Stimulated activated CD8-positive, alpha-beta memory T cell treated with anti-CD3 and anti-CD28 coated beads, Interleukin-12 subunit alpha, Interleukin-12 subunit beta, amount 100 ng/mL, for 1 hour (primary cell): Measurements from ENCODE around the gene CAVIN1.
"Not testable (repeated sequence)": the region's sequence is repeated elsewhere in the genome, so short reads cannot be mapped to it uniquely, and the experiment has no call there.

Source experiments
- DNase-seq: peaks from one replicate; pipeline ENCODE4 v3.0.0-alpha.2; 2020; ENCODE audit warnings: low read depth

The CAVIN1 gene, protein sequence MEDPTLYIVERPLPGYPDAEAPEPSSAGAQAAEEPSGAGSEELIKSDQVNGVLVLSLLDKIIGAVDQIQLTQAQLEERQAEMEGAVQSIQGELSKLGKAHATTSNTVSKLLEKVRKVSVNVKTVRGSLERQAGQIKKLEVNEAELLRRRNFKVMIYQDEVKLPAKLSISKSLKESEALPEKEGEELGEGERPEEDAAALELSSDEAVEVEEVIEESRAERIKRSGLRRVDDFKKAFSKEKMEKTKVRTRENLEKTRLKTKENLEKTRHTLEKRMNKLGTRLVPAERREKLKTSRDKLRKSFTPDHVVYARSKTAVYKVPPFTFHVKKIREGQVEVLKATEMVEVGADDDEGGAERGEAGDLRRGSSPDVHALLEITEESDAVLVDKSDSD

GRCh38 chr17:42422958-42423712 is at the start of gene CAVIN1:
CAVIN1 (minus strand) TSS chr17:42423256; CDS start chr17:42423097, 159 bp downstream.
- no peak for DNase-seq

GRCh38 chr17:42467889-42468288 is 44.8 kb upstream of the CAVIN1 start:
- DNase-seq, result no peak

GRCh38 chr17:42463976-42464400 is 40.9 kb upstream of the CAVIN1 start:
- DNase-seq, result no peak

- DNase-seq, result no peak
Observed at GRCh38 chr17:42460371-42460770, 37.3 kb upstream of the CAVIN1 start.

GRCh38 chr17:42459801-42460281 is 36.8 kb upstream of the CAVIN1 start:
- no peak for DNase-seq

- DNase-seq, result no peak
Observed at GRCh38 chr17:42459256-42459800, 36.3 kb upstream of the CAVIN1 start.

DNA sequence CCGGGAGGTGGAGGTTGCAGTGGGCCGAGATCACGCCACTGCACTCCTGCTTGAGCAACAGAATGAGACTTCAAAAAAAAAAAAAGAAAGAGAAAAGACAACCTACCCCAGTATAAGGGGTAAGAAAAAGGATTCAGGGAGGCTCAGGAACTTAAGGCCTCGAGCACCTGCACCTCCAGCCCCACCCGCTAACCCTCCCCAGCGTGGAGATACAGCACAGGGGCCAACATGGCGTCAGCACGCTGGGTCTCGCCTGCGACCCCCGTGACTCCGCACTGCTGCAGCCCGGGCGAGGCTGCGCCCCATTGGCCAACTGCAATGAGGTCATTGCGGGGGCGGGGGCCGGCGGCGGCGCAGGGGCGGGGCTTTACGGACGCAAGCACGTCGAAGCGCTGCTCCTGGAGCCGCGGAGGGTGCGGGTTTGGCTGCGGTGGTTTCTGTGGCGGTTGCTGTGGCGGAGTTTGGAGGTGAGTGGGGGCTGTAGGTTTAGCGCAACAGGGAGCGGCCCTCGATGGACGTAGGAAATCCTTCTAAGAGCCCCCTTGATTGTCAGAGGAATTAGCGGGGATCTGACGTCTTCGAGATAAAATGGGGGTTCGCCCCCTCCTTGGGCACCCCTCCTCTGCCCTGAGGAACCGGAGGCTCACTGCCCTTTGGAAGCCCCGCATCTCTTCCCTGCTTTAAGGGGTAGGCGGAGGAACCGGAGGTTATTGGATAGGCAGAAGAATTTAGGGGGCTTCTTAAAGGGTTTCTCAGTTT is 35.6 kb upstream of the CAVIN1 start, which contains the start of gene ATP6V0A1:
Gene ATP6V0A1 (plus strand): TSS at position 382 of the 759 bp plus-strand sequence. CDS start 2,017 bp downstream, outside the sequence.
- DNase-seq, result peak; percentile 72

DNA sequence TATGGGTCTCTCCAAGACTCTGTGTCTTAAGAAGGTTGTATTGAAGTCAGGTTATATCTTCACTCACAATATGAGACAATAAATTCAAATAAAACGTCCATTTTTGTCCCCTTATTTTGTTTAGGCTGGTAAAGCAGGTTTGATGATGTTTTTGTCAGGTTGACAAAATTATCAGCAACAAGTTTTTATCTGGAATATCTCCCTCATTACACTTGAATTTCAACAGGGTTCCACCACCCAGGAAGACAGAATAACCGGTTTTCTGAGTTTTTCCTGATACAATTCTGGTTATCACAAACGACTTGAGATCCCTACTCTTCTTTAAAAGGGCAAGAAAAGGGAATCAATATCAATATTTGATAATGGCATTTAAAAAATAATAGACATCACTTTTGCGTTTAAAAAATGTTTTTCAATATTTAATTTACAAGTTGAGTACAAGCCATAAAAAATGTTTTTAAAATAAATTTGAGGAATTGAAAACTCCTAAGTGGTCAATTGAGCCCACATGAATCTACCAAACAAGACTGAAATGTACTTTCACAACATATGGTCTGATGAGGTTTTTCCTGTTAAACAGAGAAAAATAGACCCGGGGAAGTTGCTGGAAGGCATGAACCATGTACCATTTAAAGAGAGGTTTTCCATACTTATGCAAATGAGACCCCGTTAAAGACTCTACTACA is 34.2 kb upstream of the CAVIN1 start:
- no peak for DNase-seq

DNA sequence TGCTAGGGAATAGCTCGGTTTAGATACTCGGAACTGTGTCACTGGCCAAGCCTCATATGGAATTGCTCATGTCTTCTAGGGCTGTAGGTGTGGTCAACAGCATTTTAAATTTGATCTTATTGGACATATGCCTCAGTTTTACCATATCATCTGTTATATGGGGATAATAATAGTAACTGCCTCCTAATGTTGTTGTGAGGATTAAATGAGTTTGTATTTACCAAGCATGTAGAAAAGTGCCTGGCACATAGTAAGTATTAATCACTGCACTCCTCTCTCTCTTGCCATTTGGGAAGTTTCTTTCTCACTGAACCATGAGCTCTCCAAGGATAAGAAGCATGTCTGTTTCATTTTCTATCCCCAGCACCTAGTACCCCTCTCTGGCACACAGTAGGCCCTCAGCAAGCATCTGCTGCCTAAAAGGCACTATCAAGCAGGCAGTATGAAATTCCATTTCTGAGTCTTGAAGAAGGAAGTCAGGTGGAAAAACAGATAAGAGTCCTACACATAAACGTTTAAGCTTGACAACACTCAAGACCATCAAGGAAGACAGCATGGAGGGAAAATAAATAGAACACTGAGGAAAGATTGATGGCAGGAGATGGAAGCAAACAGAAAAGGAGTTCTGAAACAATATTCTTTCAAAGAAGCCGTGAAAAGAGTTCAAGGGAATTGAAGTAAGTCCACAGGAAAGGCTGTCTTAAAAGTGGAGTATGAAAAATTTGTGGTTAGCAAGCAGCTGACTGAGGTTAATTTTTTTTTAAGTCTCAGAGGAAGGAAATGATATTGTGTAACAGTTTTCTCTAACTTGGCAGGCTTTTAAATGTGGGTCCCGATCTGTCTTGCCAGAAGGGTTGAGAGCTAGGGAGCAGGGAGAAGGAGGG is 33.4 kb upstream of the CAVIN1 start:
- DNase-seq, result no peak

DNA sequence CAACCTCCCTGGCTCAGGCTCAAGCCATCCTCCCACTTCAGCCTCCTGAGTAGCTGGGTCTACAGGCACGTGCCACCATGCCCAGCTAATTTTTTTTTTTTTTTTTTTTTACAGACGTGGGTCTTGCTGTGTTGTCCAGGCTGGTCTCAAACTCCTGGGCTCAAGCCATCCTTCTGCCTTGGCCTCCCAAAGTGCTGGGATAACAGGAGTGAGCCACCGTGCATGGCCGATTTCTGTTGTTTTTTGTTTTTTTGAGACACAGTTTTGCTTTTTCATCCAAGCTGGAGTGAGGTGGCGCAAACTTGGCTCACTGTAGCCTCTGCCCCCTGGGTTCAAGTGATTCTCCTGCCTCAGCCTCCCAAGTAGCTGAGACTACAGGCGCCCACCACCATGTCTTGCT is 31.9 kb upstream of the CAVIN1 start:
- DNase-seq, result not testable (repeated sequence)

GRCh38 chr17:42453439-42453838 is 30.4 kb upstream of the CAVIN1 start:
- DNase-seq, result no peak

- DNase-seq, result not testable (repeated sequence)
Observed at GRCh38 chr17:42451270-42451669, 28.2 kb upstream of the CAVIN1 start.

GRCh38 chr17:42449838-42450237 is 26.8 kb upstream of the CAVIN1 start:
- not testable (repeated sequence) for DNase-seq

GRCh38 chr17:42449176-42449575 is 26.1 kb upstream of the CAVIN1 start:
- DNase-seq, result not testable (repeated sequence)

- DNase-seq, result no peak
Observed at GRCh38 chr17:42442196-42442565, 19.1 kb upstream of the CAVIN1 start.

GRCh38 chr17:42441371-42442195 is 18.5 kb upstream of the CAVIN1 start:
- DNase-seq, result no peak

DNA sequence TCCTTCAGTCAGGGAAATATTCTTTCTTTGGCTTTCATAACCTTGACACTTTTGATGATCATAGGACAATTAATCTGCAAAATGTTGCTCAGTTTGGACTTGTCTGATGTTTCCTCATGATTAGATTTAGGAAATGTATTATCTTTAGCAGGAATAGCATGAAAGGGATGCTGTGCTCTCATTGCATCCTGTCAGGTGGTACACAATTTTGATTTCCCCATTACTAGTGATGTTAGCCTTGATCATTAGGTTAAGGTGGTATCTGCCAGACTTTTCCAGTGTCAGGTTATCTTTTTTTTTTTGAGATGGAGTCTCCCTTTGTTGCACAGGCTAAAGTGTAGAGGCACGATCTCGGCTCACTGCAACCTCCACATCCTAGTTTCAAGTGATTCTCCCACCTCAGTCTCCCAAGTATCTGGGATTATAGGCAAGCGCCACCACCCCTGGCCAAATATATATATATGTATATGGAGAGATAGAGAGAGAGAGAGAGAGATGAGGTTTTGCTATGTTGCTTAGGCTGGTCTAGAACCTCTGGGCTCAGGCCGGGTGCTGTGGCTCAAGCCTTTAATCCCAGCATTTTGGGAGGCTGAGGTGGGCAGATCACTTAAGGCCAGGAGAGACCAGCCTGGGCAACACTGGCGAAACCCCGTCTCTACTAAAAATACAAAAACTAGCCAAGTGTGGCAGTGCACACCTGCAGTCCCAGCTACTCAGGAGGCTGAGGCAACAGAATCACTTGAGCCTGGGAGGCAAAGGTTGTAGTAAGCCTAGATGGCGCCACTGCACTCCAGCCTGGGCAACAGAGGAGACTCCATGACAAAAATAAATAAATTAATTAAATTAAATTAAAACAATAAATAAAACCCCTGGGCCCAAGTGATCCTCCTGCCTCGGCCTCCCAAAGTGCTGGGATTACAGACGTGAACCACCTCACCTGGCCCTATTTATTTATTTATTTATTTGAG is 15.8 kb upstream of the CAVIN1 start:
- no peak for DNase-seq

DNA sequence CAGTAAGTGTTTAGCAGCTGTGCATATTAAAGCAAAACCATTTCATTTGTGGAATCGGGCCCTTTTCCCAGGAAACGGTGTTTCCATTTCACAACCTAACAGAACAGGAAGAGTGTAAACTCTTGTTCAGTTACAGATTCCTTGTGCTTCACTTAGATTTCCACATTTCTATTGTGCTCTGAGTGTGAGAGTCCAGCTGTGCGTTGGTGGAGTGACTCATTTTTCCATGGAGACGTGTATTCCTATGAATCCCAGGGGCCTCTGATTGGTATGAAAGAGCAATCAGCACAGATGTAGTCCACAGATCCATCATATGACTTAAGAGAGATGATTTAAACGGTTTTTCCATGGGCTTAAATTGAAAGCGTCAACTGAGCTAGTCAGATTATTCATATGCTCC is 13.3 kb upstream of the CAVIN1 start:
- no peak for DNase-seq
